Endothelial cell of umbilical vein (primary cell): Measurements from ENCODE around the gene ITPR2.

Experiments
- CTCF ChIP-seq, 2 donors: IDR thresholded peaks; 1 replicate in 1 of 2; 2 replicates in 1 of 2; pipeline ENCODE4 v1.5.1; 2011; ENCODE audit warnings: low read length in 2 of 2, mild to moderate bottlenecking in 2 of 2, moderate library complexity in 2 of 2, control low read depth in 1 of 2, inconsistent platforms in 1 of 2, low read depth in 1 of 2; ENCODE audit not compliant: insufficient read depth in 1 of 2; ENCODE audit errors: extremely low read depth in 1 of 2
- EZH2 ChIP-seq: IDR thresholded peaks from 2 replicates; pipeline ENCODE4 v1.6.1; 2012; ENCODE audit warnings: borderline replicate concordance, low read depth, mild to moderate bottlenecking, moderate library complexity, low read length, inconsistent platforms; ENCODE audit not compliant: severe bottlenecking
- JUN ChIP-seq: IDR thresholded peaks from 2 replicates; pipeline ENCODE4 v1.6.1; 2011; ENCODE audit warnings: borderline replicate concordance, low read depth; ENCODE audit not compliant: insufficient read length, insufficient read depth
- MAX ChIP-seq: IDR thresholded peaks from 2 replicates; pipeline ENCODE4 v1.6.1; 2011; ENCODE audit not compliant: insufficient read depth, insufficient read length
- POLR2A ChIP-seq: IDR thresholded peaks from 2 replicates; pipeline ENCODE4 v1.6.1; 2012; ENCODE audit warnings: low read depth, mild to moderate bottlenecking, control low read depth, low read length
- POLR2AphosphoS5 ChIP-seq: IDR thresholded peaks from 2 replicates; pipeline ENCODE4 v1.6.1; 2012; ENCODE audit warnings: low read depth, mild to moderate bottlenecking, control low read depth, low read length, moderate library complexity; ENCODE audit not compliant: insufficient read depth

GRCh38 chr12:26735249-26735639 lies 97.8 kb downstream of the ITPR2 start:
- TF ChIP-seq MAX = no peak
- no peak for TF ChIP-seq CTCF (IDR thresholded peaks at IDR 0.05; ENCODE audit: extremely low read depth in 1 of 2, insufficient read depth in 1 of 2, low read depth in 1 of 2, low read length in 2 of 2)
- TF ChIP-seq EZH2 = no peak
- no peak for TF ChIP-seq JUN
- no peak for TF ChIP-seq POLR2AphosphoS5
- TF ChIP-seq POLR2A = no peak
